Fibroblast of lung (primary cell): ENCODE data around the gene UCP1. TPM values are rescaled to one million over a fixed set of nuclear protein-coding genes. Genes with fewer than 3 reads are reported as not detected.
"Not testable (repeated sequence)": the region's sequence is repeated elsewhere in the genome, so short reads cannot be mapped to it uniquely, and the experiment has no call there.

ENCODE experiments used
- DNase-seq, 2 donors: peaks; one replicate each; pipeline versions ENCODE4 v3.0.0 to v3.0.0-alpha.2; 2010; ENCODE audit warnings: low read depth in 2 of 2
- H2AFZ ChIP-seq: 2 replicates; pipeline ENCODE4 v1.5.1; 2012; ENCODE audit warnings: low read length, control low read depth, inconsistent platforms
- H3K27ac ChIP-seq: 2 replicates; pipeline ENCODE4 v1.5.1; 2011; ENCODE audit warnings: low read length, control low read depth; ENCODE audit not compliant: insufficient read depth
- H3K27me3 ChIP-seq: 2 replicates; pipeline ENCODE4 v1.5.1; 2011; ENCODE audit warnings: mild to moderate bottlenecking, low read length; ENCODE audit not compliant: control insufficient read depth, insufficient read depth
- H3K36me3 ChIP-seq: 2 replicates; pipeline ENCODE4 v1.5.1; 2011; ENCODE audit warnings: low read length; ENCODE audit not compliant: control insufficient read depth, insufficient read depth
- H3K4me1 ChIP-seq: 2 replicates; pipeline ENCODE4 v1.5.1; 2011; ENCODE audit warnings: low read length; ENCODE audit not compliant: control insufficient read depth, insufficient read depth; ENCODE audit errors: extremely low read depth
- H3K4me2 ChIP-seq: 2 replicates; pipeline ENCODE4 v1.5.1; 2011; ENCODE audit warnings: low read length, control low read depth; ENCODE audit not compliant: insufficient read depth; ENCODE audit errors: extremely low read depth
- H3K4me3 ChIP-seq, 4 experiments: fragments of 200-600 bp in 1 of 4; sonication (generic) in 1 of 4; replicated peaks in 1 of 4; 2 replicates each; pipeline ENCODE4 v1.5.1; 2011 to 2016; ENCODE audit warnings: low read length in 4 of 4, low read depth in 3 of 4, mild to moderate bottlenecking in 3 of 4, control low read depth in 2 of 4, inconsistent platforms in 1 of 4, mixed read lengths in 1 of 4; ENCODE audit not compliant: insufficient read depth in 1 of 4; ENCODE audit errors: control extremely low read depth in 1 of 4
- H3K79me2 ChIP-seq: 2 replicates; pipeline ENCODE4 v1.5.1; 2012; ENCODE audit warnings: mild to moderate bottlenecking, low read length, inconsistent platforms; ENCODE audit not compliant: control insufficient read depth, insufficient read depth
- H3K9ac ChIP-seq: 2 replicates; pipeline ENCODE4 v1.5.1; 2011; ENCODE audit warnings: mild to moderate bottlenecking, low read length, control low read depth; ENCODE audit not compliant: insufficient read depth
- H3K9me3 ChIP-seq: 2 replicates; pipeline ENCODE4 v1.5.1; 2012; ENCODE audit warnings: low read depth, low read length; ENCODE audit not compliant: control insufficient read depth, insufficient read depth
- H4K20me1 ChIP-seq: 2 replicates; pipeline ENCODE4 v1.5.1; 2011; ENCODE audit warnings: low read length; ENCODE audit not compliant: control insufficient read depth, insufficient read depth; ENCODE audit errors: extremely low read depth
- CTCF ChIP-seq, 2 donors: IDR thresholded peaks in 1 of 2; conservative IDR thresholded peaks in 1 of 2; 1 replicate in 1 of 2; 2 replicates in 1 of 2; pipeline ENCODE4 v1.5.1; 2011 to 2012; ENCODE audit warnings: low read length in 2 of 2, control low read depth in 1 of 2, inconsistent platforms in 1 of 2, low read depth in 1 of 2, mild to moderate bottlenecking in 1 of 2
- EZH2 ChIP-seq: IDR thresholded peaks from 2 replicates; pipeline ENCODE4 v1.5.1; 2012; ENCODE audit warnings: low read length, control low read depth, mild to moderate bottlenecking; ENCODE audit errors: missing control alignments
- polyA plus RNA-seq, 2 donors: library from polyadenylated mRNA; depleted of rRNA in 1 of 2; stranded (reverse) in 1 of 2; unstranded in 1 of 2; fragments of >200 nt; gene quantifications; 2 replicates each; pipeline ENCODE4 v1.2.1, GENCODE V29; 2011 to 2012; ENCODE audit warnings: missing spikeins in 1 of 2
- total RNA-seq: library from RNA; depleted of rRNA; stranded (reverse); fragments of >200 nt; gene quantifications from 2 replicates; pipeline ENCODE4 v1.2.1, GENCODE V29; 2014

The UCP1 gene
- total and polyA plus RNA-seq, 2 donors (not counting 1 experiment from before 2014, with no cell fraction given) = not detected

- Histone ChIP-seq H3K79me2 (peaks cover 6% of the 10 kb centered on the region), H3K27me3 (no peaks in the 10 kb centered on the region), H3K4me3 (peak overlapping the region; percentile 46 to 90 (median 82)), H3K4me2 (peak overlapping the region; percentile 86), H3K36me3 (no peaks in the 10 kb centered on the region), H3K27ac (no peak overlapping the region), H3K9ac (no peak overlapping the region), H4K20me1 (no peaks in the 10 kb centered on the region), H3K9me3 (no peaks in the 10 kb centered on the region), H2AFZ (peak overlapping the region; percentile 89), H3K4me1 (no peaks in the 10 kb centered on the region)
- no peak for TF ChIP-seq EZH2
- no peak for TF ChIP-seq CTCF (conservative IDR thresholded peaks at IDR 0.05 in 1 of 2, IDR thresholded peaks at IDR 0.05 in 1 of 2; ENCODE audit: low read depth in 1 of 2, low read length in 2 of 2)
- no peak for DNase-seq
Measured at GRCh38 chr4:140523370-140523856, 45.3 kb downstream of the UCP1 start.

GRCh38 chr4:140515423-140515822 lies 53.3 kb downstream of the UCP1 start:
- no peak overlapping the region for H3K4me3 ChIP-seq
- H2AFZ ChIP-seq = no peak overlapping the region
- no peaks in the 10 kb centered on the region for H4K20me1 ChIP-seq
- no peak overlapping the region for H3K27ac ChIP-seq
- no peaks in the 10 kb centered on the region for H3K79me2 ChIP-seq
- no peaks in the 10 kb centered on the region for H3K4me1 ChIP-seq
- no peaks in the 10 kb centered on the region for H3K36me3 ChIP-seq
- H3K27me3 ChIP-seq = no peaks in the 10 kb centered on the region
- H3K9ac ChIP-seq = no peak overlapping the region
- H3K9me3 ChIP-seq = no peaks in the 10 kb centered on the region
- TF ChIP-seq EZH2 (no peak), CTCF (conservative IDR thresholded peaks at IDR 0.05 in 1 of 2, IDR thresholded peaks at IDR 0.05 in 1 of 2; ENCODE audit: low read depth in 1 of 2, low read length in 2 of 2) (no peak)
- DNase-seq = no peak
- H3K4me2 ChIP-seq = no peak overlapping the region

- H3K4me3 ChIP-seq, H3K79me2 ChIP-seq, H3K4me2 ChIP-seq, H3K36me3 ChIP-seq, H3K9ac ChIP-seq, H3K9me3 ChIP-seq, H2AFZ ChIP-seq, H3K27me3 ChIP-seq, H3K4me1 ChIP-seq, DNase-seq, H3K27ac ChIP-seq, H4K20me1 ChIP-seq: not testable (repeated sequence)
Measured at GRCh38 chr4:140513765-140514164, 55.0 kb downstream of the UCP1 start.

Other genes starting within 250 kb of the UCP1 start
- 33.9 and 40.1 TPM in 2 replicates for gene SCOC, start 195.3 kb downstream of the UCP1 start, total RNA-seq
- gene SCOC, start 195.3 kb downstream of the UCP1 start, polyA plus RNA-seq = 57.4 and 72.3 TPM in 2 replicates
- gene CLGN, start 141.3 kb downstream of the UCP1 start, total RNA-seq = 11.8 and 18.0 TPM in 2 replicates
- 3.4 and 11.2 TPM in 2 replicates for gene CLGN, start 141.3 kb downstream of the UCP1 start, polyA plus RNA-seq
- not detected in 2 replicates for gene MGAT4D, start 70.7 kb downstream of the UCP1 start, total RNA-seq
- gene MGAT4D, start 70.7 kb downstream of the UCP1 start, polyA plus RNA-seq = not detected in 2 replicates
- gene ELMOD2, start 44.8 kb downstream of the UCP1 start, total RNA-seq = 25.1 and 31.3 TPM in 2 replicates
- gene ELMOD2, start 44.8 kb downstream of the UCP1 start, polyA plus RNA-seq = 14.3 and 20.4 TPM in 2 replicates
- gene TBC1D9, start 187.4 kb upstream of the UCP1 start, total RNA-seq = 25.4 and 36.3 TPM in 2 replicates
- 17.3 and 18.6 TPM in 2 replicates for gene TBC1D9, start 187.4 kb upstream of the UCP1 start, polyA plus RNA-seq